GOT3 (cell line): ENCODE measurements around the gene NEK6.
A peak's percentile ranks its signal among the peaks of the same experiment; 100 is the strongest.

ENCODE experiments used
- DNase-seq: peaks from one replicate; lab custom pipeline; 2025; ENCODE audit warnings: mixed read lengths; lab: John Stamatoyannopoulos, UW

The NEK6 gene

DNA sequence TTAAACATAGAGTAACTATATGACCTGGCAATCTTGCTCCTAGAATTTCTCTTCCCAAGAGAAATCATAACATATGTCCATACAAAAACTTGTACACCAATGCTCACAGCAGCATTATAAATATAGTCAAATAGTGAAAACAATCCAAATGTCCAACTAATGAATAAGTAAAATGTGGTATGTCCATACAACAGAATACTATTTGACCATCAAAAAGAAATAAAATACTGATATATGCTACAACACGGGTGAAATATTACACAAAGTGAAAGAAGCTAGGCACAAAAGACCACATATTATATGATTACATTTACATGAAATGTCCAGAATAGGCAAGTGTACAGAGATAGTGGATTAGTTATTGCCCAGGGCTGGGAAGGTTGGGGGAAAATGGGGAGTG, 116.1 kb downstream of the NEK6 start:
- DNase-seq, result no peak

DNA sequence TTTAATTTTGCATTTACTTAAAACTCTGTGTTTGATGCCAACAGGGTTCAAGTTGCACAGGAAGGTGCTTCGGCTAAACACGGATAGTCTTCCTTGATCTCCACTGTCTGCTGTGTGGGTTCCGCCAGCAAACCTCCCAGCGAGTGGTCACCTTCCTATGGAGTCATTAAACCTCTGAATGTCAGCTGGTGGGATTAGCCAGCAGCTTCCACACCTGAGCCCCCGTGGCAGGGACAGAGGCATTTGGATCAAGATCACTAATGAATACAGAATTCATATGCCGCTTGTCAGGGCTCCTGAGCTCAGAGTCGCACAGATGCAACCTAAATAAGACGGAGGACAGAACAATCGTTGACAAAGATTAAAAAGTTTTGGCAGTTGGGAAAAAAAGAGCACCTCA, 118.0 kb downstream of the NEK6 start:
- DNase-seq, result no peak

DNA sequence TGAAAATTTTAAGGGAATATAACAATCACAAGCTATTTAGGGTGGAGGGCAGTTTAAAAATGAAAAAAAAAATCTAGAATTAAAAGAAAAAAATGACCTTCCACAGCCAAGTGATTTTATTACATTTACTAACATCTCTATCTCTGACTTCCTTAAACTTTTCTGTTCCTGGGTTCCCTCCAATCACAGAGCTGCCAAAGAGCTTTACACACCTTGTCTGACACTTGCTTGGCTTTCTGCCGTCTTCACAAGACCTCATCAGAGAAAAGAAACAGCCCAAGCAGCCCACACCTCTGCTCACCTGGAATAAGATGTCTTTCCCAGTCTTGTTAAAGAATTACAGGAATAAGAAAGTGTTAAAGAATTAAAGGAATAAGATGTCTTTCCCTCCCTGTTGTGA, 118.6 kb downstream of the NEK6 start:
- no peak for DNase-seq

DNA sequence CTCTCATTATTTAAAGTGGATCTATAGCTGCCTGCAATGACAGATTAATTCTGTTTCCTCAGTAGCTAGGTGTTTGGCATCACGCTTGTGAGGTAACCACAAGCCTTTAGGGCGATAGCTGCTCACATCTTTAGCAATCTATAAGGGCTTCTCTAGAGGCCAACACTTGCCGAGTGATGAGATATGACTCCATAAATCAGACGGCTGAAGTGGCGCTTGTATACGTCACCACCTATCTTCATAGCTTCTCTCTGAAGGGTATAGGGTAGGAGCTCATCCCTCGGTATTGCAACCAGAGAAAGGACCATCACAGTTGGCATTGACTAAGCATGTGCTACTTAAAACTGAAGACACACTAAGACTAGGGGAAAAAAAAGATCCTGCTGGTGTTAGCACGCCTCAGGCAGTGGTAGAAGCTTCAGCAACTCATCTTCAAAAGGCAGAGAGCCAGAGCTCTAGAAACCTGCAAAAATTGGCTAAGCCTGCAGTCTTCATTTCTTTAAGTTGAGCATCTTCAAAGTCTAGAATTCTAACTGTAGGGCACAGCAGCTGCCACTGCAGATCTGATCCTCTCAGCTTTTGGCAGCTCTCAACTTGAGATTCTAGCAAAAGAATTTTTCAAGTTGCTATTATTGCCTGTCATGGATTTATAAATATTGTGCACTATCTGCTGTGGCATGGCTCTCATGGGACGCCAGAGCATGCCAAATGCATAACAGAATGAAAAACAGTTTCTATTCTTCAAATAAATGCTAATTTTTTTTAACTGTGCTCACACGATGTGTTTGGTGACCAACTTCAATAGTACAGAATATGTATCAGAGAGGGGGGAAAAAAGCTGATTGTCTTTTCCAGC, 120.0 kb downstream of the NEK6 start:
- DNase-seq, result no peak

DNA sequence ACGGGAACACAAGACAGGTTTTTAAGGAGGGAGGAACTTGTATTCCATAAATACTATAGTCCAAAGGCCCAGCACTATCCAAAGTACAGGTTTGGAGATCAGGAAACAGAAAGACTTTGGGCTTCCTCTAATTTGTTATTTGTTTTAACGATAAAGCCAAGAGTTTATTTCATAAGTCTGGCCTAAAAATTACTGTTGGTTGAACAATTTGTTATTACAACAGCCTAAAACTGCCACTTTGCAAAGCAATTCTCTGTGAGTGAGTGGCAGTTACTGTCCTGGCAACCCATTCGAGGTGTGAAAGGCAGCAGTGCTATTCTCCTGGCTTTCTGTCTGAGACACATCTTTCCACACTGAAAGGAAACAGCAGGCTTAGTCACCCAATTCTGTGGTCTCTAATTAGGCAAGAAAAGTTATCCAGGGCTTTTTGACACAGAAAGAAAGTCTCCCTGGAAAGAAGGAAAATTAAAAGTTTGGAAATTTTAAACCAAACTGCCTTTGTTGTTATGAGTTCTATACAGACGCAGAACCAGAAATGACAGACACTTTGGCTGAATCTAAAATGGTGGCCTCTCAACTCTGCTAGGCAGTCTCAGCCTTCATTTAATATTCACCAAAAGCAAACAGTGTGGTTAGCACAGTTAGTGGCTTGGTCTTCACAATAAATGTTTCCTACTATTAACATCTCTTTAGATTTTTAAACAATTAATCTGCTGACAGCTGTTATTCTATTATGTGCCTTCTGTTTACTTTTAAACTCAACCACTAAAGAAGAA, 123.6 kb downstream of the NEK6 start:
- DNase-seq, result no peak

DNA sequence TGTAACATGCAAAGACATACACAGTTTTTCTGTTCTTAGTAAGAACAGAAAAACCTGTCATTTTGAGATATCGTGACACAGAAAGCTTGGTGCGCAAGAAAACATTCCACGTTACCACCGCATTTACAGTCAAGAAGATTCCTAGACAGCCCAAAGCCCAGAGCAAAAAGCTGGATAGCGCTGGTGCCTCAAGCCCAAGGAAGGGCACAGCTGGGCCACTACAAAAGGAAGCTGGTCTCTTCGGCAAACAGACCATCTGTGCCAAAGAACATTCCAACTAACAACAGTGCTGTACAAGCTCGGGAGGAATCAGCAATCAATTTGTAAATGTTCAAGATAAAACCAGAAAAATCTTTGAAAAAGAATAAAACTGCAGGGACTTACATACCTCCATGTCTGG, 126.5 kb downstream of the NEK6 start:
- DNase-seq, result no peak

DNA sequence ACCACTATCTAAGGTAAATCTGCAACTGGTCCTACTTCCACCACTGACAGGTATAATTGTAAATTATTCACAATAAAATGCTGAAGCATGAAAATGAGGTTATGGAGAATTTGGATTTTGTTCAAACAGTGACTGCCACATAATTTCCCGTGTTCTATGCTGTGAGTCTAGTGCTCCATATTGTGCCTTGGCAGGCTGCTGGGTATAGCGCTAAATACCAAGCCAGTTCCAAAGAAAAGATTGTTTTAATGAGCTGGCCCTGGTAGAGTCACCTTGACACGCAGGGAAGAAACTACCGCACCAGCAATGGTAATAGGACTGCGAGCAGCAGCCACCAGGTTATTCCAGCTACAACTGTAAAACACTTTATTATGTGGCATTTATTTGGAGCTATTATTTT, 127.1 kb downstream of the NEK6 start:
- DNase-seq, result no peak

DNA sequence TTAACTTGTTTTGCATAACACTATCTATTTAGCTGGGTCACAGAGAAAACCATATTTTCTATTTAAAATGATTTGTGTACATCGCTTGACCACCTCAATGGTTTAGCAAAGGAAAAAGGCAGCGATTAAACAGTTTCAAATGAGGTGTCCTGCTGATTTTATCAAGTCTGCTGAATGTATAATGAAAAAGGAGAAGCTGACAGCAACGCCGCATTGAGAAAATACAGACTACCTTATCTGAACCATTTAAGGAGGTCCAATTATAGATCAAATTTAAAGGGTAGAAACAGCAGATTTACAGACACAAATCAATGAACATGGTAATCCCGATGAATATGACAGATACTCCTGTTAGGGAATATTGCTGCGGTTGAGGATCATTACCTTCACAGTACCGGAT, 127.9 kb downstream of the NEK6 start:
- DNase-seq, result no peak

DNA sequence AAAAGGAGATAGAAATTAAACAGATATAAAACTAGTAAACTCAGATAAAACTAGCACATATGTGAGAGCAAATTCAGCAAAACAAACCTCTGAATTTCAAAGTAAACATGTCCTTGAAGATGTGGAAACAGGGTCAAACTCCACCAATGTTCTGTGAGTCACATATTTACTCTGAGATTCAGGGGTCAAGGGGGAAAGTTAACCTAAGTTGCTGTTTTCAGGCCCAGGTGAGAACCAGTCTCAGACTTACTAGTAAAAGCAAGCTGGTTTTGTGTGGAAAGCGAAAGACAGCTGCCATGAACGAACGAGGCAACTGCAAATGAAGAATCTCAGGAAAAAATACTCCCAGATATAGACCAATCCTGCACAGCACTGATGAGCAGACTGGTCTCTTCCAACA, 128.5 kb downstream of the NEK6 start:
- DNase-seq, result no peak

DNA sequence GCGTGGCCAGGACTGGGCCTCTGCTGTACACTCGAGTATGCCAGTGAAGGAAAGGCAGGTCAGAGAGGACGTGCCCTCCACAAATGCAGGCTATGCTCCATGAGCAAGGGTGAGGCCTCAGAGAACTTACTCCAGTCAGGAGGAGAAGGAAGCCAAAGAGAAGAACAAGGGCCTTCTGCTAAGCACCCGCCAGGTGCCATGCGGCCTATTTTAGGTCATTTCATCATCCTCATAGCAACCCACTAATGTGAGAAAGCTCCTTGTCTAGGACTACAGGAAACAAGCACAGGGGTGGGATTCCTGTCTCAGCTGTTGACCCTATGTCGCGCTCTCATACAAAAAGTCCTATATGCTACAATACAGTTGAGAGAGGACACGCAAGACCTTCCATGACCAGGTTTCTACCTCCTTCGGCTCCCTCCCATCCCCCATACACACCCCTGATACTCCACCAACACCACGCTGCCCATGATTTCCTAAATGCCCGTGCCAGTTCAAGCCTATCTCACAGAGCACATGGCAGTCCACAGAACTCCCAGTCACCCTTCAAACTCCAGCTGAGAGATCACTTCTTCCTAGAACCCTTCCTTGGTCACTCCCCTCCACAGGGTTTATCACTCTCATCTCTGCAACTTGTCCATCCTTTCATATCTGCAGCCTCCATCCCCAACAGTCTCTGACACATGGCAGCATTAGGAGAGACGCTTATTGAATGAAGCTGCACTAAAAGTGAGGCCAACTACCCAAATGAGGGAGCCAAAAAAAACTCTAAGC, 130.7 kb downstream of the NEK6 start:
- DNase-seq, result no peak

DNA sequence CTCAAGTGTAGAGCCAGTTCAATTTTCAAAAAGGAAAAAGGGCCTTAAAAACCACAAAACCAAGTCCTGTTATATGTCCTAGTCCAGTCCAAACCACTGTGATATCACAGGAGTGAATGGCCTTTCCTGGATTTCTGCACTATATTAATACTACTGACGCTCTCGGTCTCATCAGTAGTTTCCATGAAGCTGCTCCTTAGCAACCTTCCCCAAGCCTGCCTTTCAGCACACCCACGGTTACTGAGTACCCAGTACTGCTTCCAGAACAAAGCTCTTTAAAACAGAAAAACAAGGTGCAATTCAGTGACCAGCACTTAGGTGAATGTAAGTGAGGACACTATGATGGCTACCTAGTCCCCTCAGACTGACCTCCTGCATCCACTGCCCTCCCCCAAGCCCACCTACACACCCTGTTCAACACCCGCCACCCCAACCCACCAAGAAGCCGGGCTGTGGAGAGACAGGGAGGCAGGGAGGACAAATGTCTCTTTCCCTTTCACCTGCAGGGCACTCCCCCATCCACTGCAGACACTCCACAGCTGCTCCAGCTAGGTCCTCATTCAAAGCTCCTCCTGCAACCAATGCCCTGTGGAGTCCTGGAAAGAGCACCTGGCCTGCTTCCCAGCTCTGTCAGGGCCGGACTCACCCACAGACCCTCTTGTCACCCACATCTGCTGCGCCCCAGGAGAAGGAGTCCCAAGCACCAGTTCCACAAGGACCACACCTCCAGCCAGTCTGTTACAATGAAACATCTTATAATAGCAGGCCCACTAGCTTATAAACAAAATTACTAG, 131.6 kb downstream of the NEK6 start:
- DNase-seq, result no peak

DNA sequence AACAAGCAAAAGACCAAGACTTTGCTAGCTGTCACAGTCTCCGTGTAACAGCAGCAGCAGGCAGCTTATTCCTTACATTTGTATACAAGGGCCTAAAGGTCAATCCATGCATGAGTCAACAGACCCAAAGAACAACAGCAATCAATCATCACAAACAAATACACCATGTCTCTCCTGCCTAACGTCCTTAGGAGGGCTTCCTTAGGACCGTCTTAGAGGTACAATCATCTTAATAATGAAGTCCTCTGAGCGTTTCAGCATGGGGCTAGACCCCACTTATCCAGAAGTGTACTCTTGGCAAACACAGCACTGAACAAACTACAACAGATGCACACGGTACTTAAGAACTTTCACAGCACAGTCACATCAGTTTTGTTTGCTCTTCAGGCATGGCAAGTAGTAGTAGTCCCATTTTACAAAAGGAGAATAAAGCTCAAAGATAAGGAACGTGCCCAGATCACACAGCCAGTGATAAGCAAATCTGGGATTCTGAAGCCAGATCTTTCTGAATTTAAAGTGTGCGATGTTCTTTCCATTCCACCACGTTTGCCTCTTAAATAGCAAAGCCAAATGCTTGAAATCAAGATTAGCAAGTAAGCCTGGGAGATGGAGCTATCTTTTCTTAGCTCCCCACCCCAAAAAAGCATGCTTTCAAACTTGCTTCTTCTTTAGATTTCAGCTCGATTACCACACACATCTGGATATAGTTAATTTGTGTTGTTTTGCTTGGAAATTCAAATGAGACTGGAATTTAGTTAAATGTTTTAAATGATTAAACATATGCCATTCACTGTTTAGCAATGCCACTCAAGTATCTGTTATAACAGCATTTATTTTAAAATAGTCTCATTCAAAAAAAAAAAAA, 133.3 kb downstream of the NEK6 start:
- no peak for DNase-seq

DNA sequence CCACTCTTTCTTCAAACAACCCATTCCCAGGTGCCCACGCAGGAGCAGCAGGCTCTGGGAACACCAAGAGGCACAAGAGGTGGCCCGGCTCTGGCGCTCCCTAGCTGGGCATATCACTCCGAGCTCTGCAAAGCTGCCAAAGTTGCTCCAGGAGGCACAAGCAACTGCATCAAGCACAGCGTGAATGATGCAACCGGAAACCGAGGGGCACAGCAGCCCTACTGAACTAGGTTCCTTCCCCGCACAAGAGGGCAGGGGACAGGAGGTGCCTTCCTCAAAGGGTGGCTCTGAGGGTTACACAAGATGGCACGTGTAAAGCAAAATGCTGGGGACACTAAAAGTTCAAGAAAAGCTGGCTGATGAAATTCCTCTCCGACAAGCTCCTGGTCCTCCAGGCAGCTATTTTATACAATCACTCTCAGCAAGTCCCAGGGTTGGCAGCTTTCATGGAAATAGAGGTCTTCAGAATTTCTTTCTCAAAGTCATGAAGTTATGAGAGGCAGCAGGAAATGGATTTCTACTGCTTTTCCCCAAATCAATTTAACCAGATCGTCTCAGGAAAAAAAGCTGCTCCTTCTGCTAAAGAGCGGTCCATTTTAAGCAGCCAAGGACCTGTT, 134.6 kb downstream of the NEK6 start:
- no peak for DNase-seq

DNA sequence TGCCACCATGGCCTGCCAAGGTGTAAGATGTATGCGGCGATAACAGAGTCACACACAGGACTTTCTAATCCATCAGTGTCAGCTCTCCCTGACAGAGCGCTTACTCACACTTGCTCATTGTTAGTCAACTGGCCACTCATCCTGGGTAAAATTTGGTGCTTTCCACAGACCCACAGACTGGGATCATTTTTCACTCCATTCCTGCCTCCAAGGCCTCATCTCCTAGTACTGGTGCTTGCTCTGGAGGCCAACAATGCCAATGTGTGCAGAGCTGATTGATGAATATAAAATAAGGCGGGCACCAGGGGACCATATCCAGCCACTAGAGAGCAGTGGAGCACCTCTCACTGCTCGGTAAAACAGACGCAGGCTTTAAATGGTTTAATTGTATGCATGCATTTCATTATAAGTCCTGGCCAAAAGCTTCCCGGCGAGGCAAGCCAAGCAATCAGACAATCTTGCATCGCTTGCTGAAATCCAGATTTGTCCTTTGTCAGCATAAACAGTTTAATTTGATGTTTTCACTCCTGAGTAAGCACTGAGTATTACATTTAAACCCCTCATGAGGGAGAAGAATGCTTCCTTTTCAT, 135.2 kb downstream of the NEK6 start:
- DNase-seq, result peak; percentile 27

DNA sequence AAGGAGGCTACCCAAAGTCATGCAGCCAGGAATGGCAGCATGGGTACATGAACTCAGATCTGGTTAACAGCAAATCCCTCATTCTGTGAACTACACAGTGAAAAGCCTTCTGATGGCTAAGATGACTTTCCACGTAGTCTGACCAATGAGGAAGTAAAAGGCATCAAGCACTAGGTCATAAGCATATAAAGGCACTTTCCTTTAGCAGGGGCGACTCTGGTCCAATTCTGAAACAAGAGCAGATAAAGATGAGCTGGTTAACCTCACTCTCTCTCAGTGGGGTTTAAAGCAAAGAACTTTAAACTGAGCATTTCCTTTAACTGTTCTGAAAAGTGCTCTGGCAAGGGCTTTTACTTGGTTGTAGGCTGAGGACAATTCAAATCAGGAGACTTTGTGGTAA, 136.4 kb downstream of the NEK6 start:
- no peak for DNase-seq

DNA sequence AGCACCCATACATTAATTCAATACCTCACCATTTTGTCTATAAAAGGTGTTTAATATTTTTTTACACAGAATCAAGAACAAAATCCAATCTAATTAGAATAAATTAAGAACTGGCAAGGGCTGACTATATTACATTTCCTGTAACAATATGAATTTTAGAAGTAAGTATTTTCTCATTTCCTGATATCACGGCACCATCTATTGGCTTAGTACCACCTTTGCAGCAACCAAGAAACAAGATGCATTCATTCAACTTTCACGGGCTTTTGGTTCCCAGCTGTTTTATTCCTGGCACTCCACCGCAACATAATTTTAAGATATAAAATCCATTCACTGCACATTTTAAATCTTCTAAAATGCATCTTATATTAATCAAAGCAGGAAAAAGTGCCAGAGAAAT, 136.8 kb downstream of the NEK6 start:
- DNase-seq, result no peak

DNA sequence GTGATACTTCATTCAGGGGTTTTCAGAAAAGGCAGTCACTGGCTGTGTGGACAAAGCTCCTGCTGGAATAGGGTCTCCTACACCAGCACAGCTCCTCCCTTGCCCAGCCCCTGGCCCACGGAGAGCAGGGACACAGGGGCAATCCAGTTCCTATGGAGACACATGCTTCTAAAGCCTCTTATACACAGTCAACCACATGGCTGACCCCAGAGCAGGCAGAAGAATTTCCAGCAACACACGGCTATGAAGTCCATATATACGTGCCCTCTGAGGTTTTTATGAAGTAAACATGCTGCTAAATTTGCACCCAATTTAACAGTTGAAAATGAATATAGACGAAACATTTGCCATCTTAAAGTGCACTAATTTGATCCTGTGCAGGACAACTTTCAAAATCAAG, 138.1 kb downstream of the NEK6 start:
- no peak for DNase-seq

DNA sequence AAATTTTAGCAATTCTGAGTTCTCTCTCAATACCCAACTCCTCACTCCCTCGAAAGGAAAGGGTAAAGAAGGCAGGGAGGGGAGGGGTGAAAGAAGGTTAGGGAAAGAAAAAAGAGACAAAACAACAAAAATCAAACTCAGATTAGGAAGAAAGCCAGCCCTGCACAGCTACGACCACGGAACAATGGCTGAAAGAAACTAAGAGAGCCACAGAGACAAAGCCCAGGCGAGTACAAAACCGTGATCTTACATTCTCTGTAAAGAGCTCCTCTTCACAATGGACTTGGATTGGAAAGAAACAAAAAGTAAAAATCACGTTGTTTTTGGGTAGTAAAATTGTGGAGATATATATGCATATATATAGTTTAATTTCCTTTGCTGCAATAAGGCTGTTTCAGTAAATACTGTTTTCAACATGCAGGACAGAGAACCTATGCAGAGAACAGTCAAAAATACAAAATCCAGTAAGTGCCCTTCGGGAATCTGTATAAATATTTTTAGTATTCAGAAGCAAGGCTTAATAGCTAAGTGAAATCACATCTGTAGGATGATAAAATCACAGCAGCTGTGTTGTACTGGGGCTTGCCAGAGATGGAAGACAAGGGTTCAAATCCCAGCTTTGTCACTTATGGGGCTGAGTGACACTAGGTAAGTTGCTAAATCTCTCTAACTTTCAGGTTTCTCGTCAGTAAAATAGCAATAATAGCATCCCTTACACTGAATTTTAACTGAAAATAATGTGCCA, 140.6 kb downstream of the NEK6 start:
- no peak for DNase-seq

DNA sequence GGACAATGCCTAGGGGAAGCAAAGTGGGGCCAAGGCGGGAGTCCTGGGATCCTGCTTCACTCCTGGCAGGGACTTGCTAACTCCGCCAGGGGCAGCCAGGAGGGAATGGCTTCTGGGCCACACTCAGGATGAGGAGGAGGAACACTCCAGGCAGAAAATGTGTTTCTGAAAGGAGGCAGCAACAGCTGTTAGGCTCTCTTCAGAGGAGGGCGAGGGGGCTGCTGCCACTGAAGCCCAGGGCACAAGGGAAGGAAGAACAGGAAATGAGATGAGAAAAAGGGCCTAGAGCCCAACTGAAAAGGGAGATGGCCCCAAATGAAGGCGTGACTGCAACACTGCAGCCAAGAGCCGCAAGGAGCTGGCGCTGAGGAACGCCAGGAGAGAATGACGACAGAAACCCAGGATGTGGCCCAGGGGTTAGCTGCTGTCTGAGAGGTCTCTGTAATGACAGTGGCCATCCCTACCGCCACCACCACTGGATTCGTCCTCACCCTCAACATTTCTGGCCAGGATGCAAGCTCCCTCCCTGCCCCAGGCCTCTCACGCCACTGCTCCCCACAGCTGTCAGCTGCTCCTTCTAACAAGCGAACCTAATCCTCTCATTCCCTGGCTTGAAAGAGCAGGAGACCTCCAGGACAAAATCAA, 141.7 kb downstream of the NEK6 start:
- no peak for DNase-seq
